ENCODE measurements around the gene KLF4. TPM values are rescaled to one million over a fixed set of nuclear protein-coding genes. Genes with fewer than 3 reads are reported as not detected.
A peak's percentile ranks its signal among the peaks of the same experiment; 100 is the strongest.

Gene KLF4
- total and polyA plus RNA-seq, 2 of the 4 experiments (the other 2 are of a cell fraction), result 1.3 to 3.8 TPM

- ATAC-seq (ENCODE audit: low read depth) (peak; percentile 10), DNase-seq (no peak)
- Histone ChIP-seq H3K23ac (ENCODE audit: low read depth, low read length) (peak overlapping the region; percentile 82; the same call in 1 of the 2 replicates), H2AK9ac (replicated peaks; ENCODE audit: low read depth, low read length, poor library complexity) (peak overlapping the region; percentile 91), H3K9ac (ENCODE audit: low read depth, low read length) (peak overlapping the region; percentile 8), H4K20me1 (ENCODE audit: insufficient read depth, low read length) (peaks cover 5% of the 10 kb centered on the region), H4K5ac (ENCODE audit: low read depth, low read length) (no peak overlapping the region), H4K91ac (ENCODE audit: insufficient read depth, low read depth, low read length) (no peak overlapping the region), H2BK15ac (ENCODE audit: low read depth, low read length) (no peak overlapping the region), H3K27ac (ENCODE audit: insufficient read depth, low read length) (peak overlapping the region; percentile 16; the same call in 1 of the 2 replicates), H2BK20ac (ENCODE audit: low read depth, low read length) (no peak overlapping the region), H2AFZ (replicated peaks; ENCODE audit: low read length, poor library complexity) (peak overlapping the region; percentile 92), H3K36me3 (ENCODE audit: control insufficient read depth, insufficient read depth, low read length) (peaks cover 17% of the 10 kb centered on the region), H3K4me2 (ENCODE audit: low read depth, low read length) (peak overlapping the region; percentile 80), H3K9me1 (ENCODE audit: insufficient read depth, low read length) (no peaks in the 10 kb centered on the region), H2BK5ac (ENCODE audit: low read depth, low read length, poor library complexity, severe bottlenecking) (no peak overlapping the region), H3K9me3 (ENCODE audit: control insufficient read depth, insufficient read depth, low read length) (no peaks in the 10 kb centered on the region), H3K4me3 (ENCODE audit: insufficient read depth, low read depth, low read length) (peak overlapping the region; percentile 49), H3K56ac (ENCODE audit: extremely low read depth, insufficient read depth, low read length) (no peak overlapping the region), H3K18ac (ENCODE audit: low read depth, low read length) (no peak overlapping the region; the same call in 1 of the 2 replicates), H4K8ac (ENCODE audit: low read depth in 2 of 2, low read length in 2 of 2) (no peak overlapping the region), H3K4me1 (ENCODE audit: control insufficient read depth, insufficient read depth, low read length) (peaks cover 2% of the 10 kb centered on the region; the same call in 1 of the 2 replicates), H3K27me3 (ENCODE audit: control insufficient read depth, insufficient read depth, low read length) (0 out of 2 replicates have a peak, but pooled peaks cover 1% of the 10 kb centered on the region), H3K4ac (ENCODE audit: low read depth, low read length) (peak overlapping the region; percentile 22; the same call in 1 of the 2 replicates), H3K14ac (replicated peaks; ENCODE audit: low read depth, low read length) (no peak overlapping the region), H2AK5ac (ENCODE audit: low read depth, low read length) (no peak overlapping the region), H2BK120ac (ENCODE audit: low read depth, low read length) (no peak overlapping the region), H3K79me1 (ENCODE audit: low read depth in 1 of 2, low read length in 2 of 2) (no peaks in the 10 kb centered on the region; a peak in 2 of 4 replicates)
- in situ Hi-C loops (cut with MboI; ENCODE audit: low sequenced_read_pairs) (loop anchor here (10.0 to 25.0 kb wide), 2 partner anchors 246 to 398 kb away; no protein-coding TSS in a partner anchor), intact Hi-C loops (cut with micrococcal nuclease) (loop anchor here (1.0 to 10.0 kb wide), 7 partner anchors 59 to 783 kb away; no protein-coding TSS in a partner anchor), dilution Hi-C loops (cut with HindIII; ENCODE audit: low sequenced_read_pairs, unreplicated experiment) (no loop called here)
- ChIA-PET POLR2A (ENCODE audit: unreplicated experiment) (no interaction called here), CTCF (no interaction called here)
- BruUV-seq (replicated peaks), result TSS peak; percentile 7
- TF ChIP-seq RFX5 (IDR thresholded peaks at IDR 0.05; ENCODE audit: low read depth, low read length) (no peak), USF2 (IDR thresholded peaks at IDR 0.05; ENCODE audit: low read depth, low read length) (no peak), CEBPB (IDR thresholded peaks at IDR 0.05; ENCODE audit: low read depth, low read length) (no peak), MAFK (IDR thresholded peaks at IDR 0.05; ENCODE audit: low read depth, low read length) (no peak), SMC3 (IDR thresholded peaks at IDR 0.05; ENCODE audit: low read depth, low read length) (no peak), RCOR1 (IDR thresholded peaks at IDR 0.05; ENCODE audit: insufficient replicate concordance, low read length) (no peak), BHLHE40 (IDR thresholded peaks at IDR 0.05; ENCODE audit: low read depth, low read length) (no peak), FOS (IDR thresholded peaks at IDR 0.05; ENCODE audit: low read depth, low read length) (no peak), MAZ (IDR thresholded peaks at IDR 0.05; ENCODE audit: borderline replicate concordance, low read depth, low read length) (no peak), MXI1 (IDR thresholded peaks at IDR 0.05; ENCODE audit: borderline replicate concordance, low read depth, low read length) (no peak), ELK1 (IDR thresholded peaks at IDR 0.05; ENCODE audit: borderline replicate concordance, low read depth, low read length) (no peak), POLR2A (IDR thresholded peaks at IDR 0.05; ENCODE audit: low read depth, low read length) (peak; percentile 52), CHD1 (IDR thresholded peaks at IDR 0.05; ENCODE audit: low read depth, low read length) (peak; percentile 90; the same call in 1 of the 2 replicates)
- TF ChIP-seq, protein P1, sequence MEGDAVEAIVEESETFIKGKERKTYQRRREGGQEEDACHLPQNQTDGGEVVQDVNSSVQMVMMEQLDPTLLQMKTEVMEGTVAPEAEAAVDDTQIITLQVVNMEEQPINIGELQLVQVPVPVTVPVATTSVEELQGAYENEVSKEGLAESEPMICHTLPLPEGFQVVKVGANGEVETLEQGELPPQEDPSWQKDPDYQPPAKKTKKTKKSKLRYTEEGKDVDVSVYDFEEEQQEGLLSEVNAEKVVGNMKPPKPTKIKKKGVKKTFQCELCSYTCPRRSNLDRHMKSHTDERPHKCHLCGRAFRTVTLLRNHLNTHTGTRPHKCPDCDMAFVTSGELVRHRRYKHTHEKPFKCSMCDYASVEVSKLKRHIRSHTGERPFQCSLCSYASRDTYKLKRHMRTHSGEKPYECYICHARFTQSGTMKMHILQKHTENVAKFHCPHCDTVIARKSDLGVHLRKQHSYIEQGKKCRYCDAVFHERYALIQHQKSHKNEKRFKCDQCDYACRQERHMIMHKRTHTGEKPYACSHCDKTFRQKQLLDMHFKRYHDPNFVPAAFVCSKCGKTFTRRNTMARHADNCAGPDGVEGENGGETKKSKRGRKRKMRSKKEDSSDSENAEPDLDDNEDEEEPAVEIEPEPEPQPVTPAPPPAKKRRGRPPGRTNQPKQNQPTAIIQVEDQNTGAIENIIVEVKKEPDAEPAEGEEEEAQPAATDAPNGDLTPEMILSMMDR (conservative IDR thresholded peaks at IDR 0.05; ENCODE audit: low read depth, low read length), result no peak
- WGBS, 2 experiments (ENCODE audit: extremely low coverage in 2 of 2, insufficient read length in 1 of 2), result no CpG with 5 or more reads among the region's 46 CpGs
Observed at GRCh38 chr9:107489144-107489673, 360 bp downstream of the KLF4 start.
